ENCODE measurements around the gene MASP2.

The MASP2 gene

GRCh38 chr1:10987840-10988417 is 59.1 kb downstream of the MASP2 start:
- DNase-seq: no peak

DNA sequence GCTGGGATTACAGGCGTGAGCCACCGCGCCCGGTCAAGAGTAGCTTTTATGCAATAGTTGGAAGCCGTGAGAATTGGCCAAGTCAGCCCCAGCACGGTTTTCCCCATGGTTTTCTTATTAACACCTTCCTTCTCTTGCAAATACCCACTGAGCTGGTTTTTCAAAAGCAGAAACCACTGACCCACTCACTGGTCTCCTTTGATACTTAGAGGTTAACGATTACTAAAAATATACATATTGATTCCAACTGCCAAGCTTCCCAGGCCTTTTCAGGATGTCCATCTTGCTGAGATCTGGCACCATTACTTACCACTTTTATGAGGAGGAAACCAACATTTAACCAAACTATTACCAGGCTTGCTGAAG is 60.5 kb downstream of the MASP2 start:
- no peak for DNase-seq

GRCh38 chr1:10980841-10981727 is 66.0 kb downstream of the MASP2 start:
- DNase-seq: no peak

- no peak for DNase-seq
Observed at GRCh38 chr1:10980094-10980577, 66.9 kb downstream of the MASP2 start.

GRCh38 chr1:10979483-10979920 is 67.5 kb downstream of the MASP2 start:
- DNase-seq: no peak

DNA sequence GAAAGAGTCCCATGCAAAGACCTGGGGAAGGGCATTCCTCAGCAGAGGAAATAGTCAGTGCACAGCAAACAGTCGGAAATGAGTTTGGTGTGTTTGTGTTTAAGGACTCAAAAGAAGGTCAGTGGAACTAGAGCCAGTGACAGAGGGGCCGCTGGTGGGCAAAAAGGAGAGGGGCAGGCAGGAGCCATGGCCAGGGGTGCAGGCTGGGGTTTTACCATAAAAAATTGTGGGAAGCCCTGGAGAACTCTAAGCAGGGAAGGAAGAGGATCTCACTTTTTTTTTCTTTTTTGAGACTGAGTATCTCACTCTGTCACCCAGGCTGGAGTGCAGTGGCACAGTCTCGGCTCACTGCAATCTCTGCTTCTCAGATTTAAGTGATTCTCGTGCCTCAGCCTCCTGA is 68.3 kb downstream of the MASP2 start:
- no peak for DNase-seq
